Ammon's horn (tissue), 1 donor: ENCODE data around the gene TIMM13.
"Not testable (repeated sequence)": the region's sequence is repeated elsewhere in the genome, so short reads cannot be mapped to it uniquely, and the experiment has no call there.

Experiments
- DNase-seq: peaks from one replicate; pipeline ENCODE4 v3.0.0-alpha.2; 2016; ENCODE audit warnings: low spot score

Gene TIMM13

GRCh38 chr19:2427429-2428320 lies at the start of gene TIMM13:
TSS of gene TIMM13 (minus strand) at chr19:2427586. CDS start at chr19:2427533, 53 bp downstream.
- DNase-seq: peak; percentile 97

- DNase-seq: peak; percentile 39
Observed at GRCh38 chr19:2476451-2477140, 49.2 kb upstream of the TIMM13 start.

GRCh38 chr19:2475702-2476450 lies 48.5 kb upstream of the TIMM13 start, which contains the start of gene GADD45B:
TSS of gene GADD45B (plus strand) at chr19:2476127. CDS start at chr19:2476359, 232 bp downstream.
- DNase-seq: peak; percentile 99

GRCh38 chr19:2475018-2475701 lies 47.8 kb upstream of the TIMM13 start:
- DNase-seq: no peak

- DNase-seq: peak; percentile 83
Observed at GRCh38 chr19:2474232-2475017, 47.0 kb upstream of the TIMM13 start.

- DNase-seq: not testable (repeated sequence)
Observed at GRCh38 chr19:2469915-2470200, 42.5 kb upstream of the TIMM13 start.

GRCh38 chr19:2469102-2469914 lies 41.9 kb upstream of the TIMM13 start:
- no peak for DNase-seq

- DNase-seq: no peak
Observed at GRCh38 chr19:2468596-2468995, 41.2 kb upstream of the TIMM13 start.

- no peak for DNase-seq
Observed at GRCh38 chr19:2464389-2464788, 37.0 kb upstream of the TIMM13 start.

GRCh38 chr19:2463694-2464093 lies 36.3 kb upstream of the TIMM13 start:
- DNase-seq: not testable (repeated sequence)

GRCh38 chr19:2462635-2463421 lies 35.4 kb upstream of the TIMM13 start:
- peak; percentile 74 for DNase-seq

- DNase-seq: no peak
Observed at GRCh38 chr19:2461751-2462634, 34.6 kb upstream of the TIMM13 start.

GRCh38 chr19:2460245-2460644 lies 32.9 kb upstream of the TIMM13 start:
- no peak for DNase-seq

GRCh38 chr19:2458776-2459175 lies 31.4 kb upstream of the TIMM13 start:
- not testable (repeated sequence) for DNase-seq

- no peak for DNase-seq
Observed at GRCh38 chr19:2458054-2458453, 30.7 kb upstream of the TIMM13 start.

- no peak for DNase-seq
Observed at GRCh38 chr19:2457394-2458037, 30.1 kb upstream of the TIMM13 start.

GRCh38 chr19:2455851-2456570 lies 28.6 kb upstream of the TIMM13 start:
- no peak for DNase-seq
